ENCODE data around the gene PTPRR. TPM values are rescaled to one million over a fixed set of nuclear protein-coding genes. Genes with fewer than 3 reads are reported as not detected.
A peak's percentile ranks its signal among the peaks of the same experiment; 100 is the strongest.

The PTPRR gene
- total RNA-seq, 1 donor from 2014 or later, result 0.98 TPM

DNA sequence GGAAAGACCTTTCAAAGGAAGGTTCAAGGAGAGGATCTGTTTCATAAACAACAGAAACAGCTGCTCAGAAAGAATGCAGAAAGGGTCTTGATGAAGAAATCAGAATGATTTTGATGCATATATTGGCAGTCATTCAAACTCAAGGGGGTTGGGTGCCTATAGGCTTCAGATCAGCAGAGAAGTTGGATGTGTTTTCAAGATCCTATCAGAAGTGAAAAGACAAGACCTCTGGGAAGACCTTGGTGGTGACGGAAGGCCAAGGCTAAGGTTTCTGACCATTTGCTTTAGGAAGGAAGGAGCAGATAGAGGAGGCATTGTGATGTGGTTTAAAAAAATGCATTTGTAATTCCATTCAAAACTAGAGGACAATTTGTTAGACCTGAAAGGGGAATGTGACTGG, 268.1 kb downstream of the PTPRR start:
- Histone ChIP-seq H3K36me3 (no peaks in the 10 kb centered on the region), H3K4me3 (no peak overlapping the region), H3K27ac (no peak overlapping the region), H3K27me3 (no peaks in the 10 kb centered on the region), H3K4me1 (no peaks in the 10 kb centered on the region), H3K9me3 (no peaks in the 10 kb centered on the region)
- DNase-seq (ENCODE audit: extremely low spot score in 2 of 2), result no peak
- TF ChIP-seq CTCF (IDR thresholded peaks at IDR 0.05), result no peak
- TF ChIP-seq POLR2A (IDR thresholded peaks at IDR 0.05), result no peak
- no peak for TF ChIP-seq POLR2AphosphoS5 (IDR thresholded peaks at IDR 0.05; ENCODE audit: insufficient read depth in 1 of 2, low read depth in 1 of 2)
- intact Hi-C loops (cut with DNase I), result no loop called here

DNA sequence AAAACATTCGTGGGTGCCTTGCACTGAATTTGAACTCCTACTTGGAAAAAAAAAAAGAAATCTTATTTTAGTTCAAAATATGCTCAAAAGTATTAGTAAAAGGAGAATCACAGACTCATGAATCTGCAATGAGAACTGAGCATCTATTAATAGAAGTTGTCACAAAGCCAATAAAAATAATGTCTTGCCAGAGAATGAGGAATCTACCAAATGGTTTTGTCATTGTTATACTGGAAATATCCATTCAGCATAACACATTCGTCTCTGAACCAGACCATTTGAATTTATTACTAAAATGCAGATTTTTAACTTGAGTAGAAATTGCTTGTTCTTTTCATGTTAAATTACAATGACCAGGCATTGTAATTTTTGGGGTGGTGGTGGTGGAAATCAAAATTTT, 271.7 kb downstream of the PTPRR start:
- no peak for DNase-seq (ENCODE audit: extremely low spot score in 2 of 2)
- intact Hi-C loops (cut with DNase I), result no loop called here
- TF ChIP-seq POLR2AphosphoS5 (IDR thresholded peaks at IDR 0.05; ENCODE audit: insufficient read depth in 1 of 2, low read depth in 1 of 2) (no peak), POLR2A (IDR thresholded peaks at IDR 0.05) (no peak), CTCF (IDR thresholded peaks at IDR 0.05) (no peak)

DNA sequence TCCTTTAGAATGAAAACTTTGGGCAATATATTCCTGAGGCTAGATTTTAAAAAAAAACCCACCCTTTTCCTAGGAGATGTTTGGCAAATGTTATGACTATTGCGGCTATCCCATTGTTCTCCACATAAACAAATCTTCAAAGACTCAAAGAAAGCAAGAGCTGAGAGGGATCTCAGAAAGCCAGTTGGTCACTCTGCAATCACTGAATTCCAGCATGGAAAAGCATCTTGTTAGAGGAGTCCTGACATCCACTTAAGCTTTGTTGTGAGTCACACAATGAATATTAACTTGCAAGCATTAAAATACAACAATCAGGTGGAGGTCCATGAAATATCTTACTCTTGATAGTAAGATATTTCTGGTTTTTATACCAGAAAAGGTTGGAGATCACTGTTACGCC, 272.3 kb downstream of the PTPRR start:
- Histone ChIP-seq H3K27ac (no peak overlapping the region), H3K4me1 (peaks cover 12% of the 10 kb centered on the region), H3K36me3 (no peaks in the 10 kb centered on the region), H3K4me3 (no peak overlapping the region), H3K9me3 (no peaks in the 10 kb centered on the region), H3K27me3 (no peaks in the 10 kb centered on the region)
- no peak for TF ChIP-seq POLR2A (IDR thresholded peaks at IDR 0.05)
- TF ChIP-seq CTCF (IDR thresholded peaks at IDR 0.05), result no peak
- no peak for TF ChIP-seq POLR2AphosphoS5 (IDR thresholded peaks at IDR 0.05; ENCODE audit: insufficient read depth in 1 of 2, low read depth in 1 of 2)
- no peak for DNase-seq (ENCODE audit: extremely low spot score in 2 of 2)
- intact Hi-C loops (cut with DNase I), result no loop called here

More for the DNA sequence above, 271.7 kb downstream of the PTPRR start:
- no peaks in the 10 kb centered on the region for H3K27me3 ChIP-seq
- no peaks in the 10 kb centered on the region for H3K9me3 ChIP-seq
- peaks cover 12% of the 10 kb centered on the region for H3K4me1 ChIP-seq
- H3K27ac ChIP-seq, result no peak overlapping the region
- no peak overlapping the region for H3K4me3 ChIP-seq
- H3K36me3 ChIP-seq, result no peaks in the 10 kb centered on the region

- H3K4me1 ChIP-seq, result peaks cover 12% of the 10 kb centered on the region
- no peak for DNase-seq (ENCODE audit: extremely low spot score in 2 of 2)
- no peaks in the 10 kb centered on the region for H3K36me3 ChIP-seq
- H3K27me3 ChIP-seq, result no peaks in the 10 kb centered on the region
- TF ChIP-seq CTCF (IDR thresholded peaks at IDR 0.05) (no peak), POLR2A (IDR thresholded peaks at IDR 0.05) (no peak), POLR2AphosphoS5 (IDR thresholded peaks at IDR 0.05; ENCODE audit: insufficient read depth in 1 of 2, low read depth in 1 of 2) (no peak)
- H3K27ac ChIP-seq, result no peak overlapping the region
- no peak overlapping the region for H3K4me3 ChIP-seq
- H3K9me3 ChIP-seq, result no peaks in the 10 kb centered on the region
- intact Hi-C loops (cut with DNase I), result no loop called here
Observed at GRCh38 chr12:70646850-70647249, 273.7 kb downstream of the PTPRR start.

- DNase-seq (ENCODE audit: extremely low spot score in 2 of 2), result no peak
- H3K27ac ChIP-seq, result no peak overlapping the region
Observed at GRCh38 chr12:70645494-70646317, 274.8 kb downstream of the PTPRR start.

More at GRCh38 chr12:70645494-70646317, 274.8 kb downstream of the PTPRR start:
- no peaks in the 10 kb centered on the region for H3K36me3 ChIP-seq
- no peaks in the 10 kb centered on the region for H3K27me3 ChIP-seq
- TF ChIP-seq CTCF (IDR thresholded peaks at IDR 0.05), result no peak
- TF ChIP-seq POLR2AphosphoS5 (IDR thresholded peaks at IDR 0.05; ENCODE audit: insufficient read depth in 1 of 2, low read depth in 1 of 2), result peak in 1 of 2 donors; percentile 81
- no peaks in the 10 kb centered on the region for H3K9me3 ChIP-seq
- intact Hi-C loops (cut with DNase I), result no loop called here
- H3K4me3 ChIP-seq, result no peak overlapping the region
- peaks cover 12% of the 10 kb centered on the region for H3K4me1 ChIP-seq
